GM12878 (cell line): ENCODE data around the gene HSD17B13. TPM values are rescaled to one million over a fixed set of nuclear protein-coding genes. Genes with fewer than 3 reads are reported as not detected.
"Not testable (repeated sequence)": the region's sequence is repeated elsewhere in the genome, so short reads cannot be mapped to it uniquely, and the experiment has no call there.

Source experiments
- ATAC-seq: fragments of 200-7000 bp; cut with Tn5 transposase; 3 replicates; pipeline ENCODE4 v1.9.1; 2020; ENCODE audit warnings: mild to moderate bottlenecking, moderate library complexity
- BruUV-seq: library from RNA; stranded (reverse); fragments of 400-500 nt; replicated peaks from 2 replicates; lab custom pipeline; 2021; lab: Mats Ljungman, UMichigan
- CTCF ChIA-PET: fragments of 300-600 bp; sonication (Branson Sonifier 250); formaldehyde crosslinking; extraction: SDS; loops from one replicate; lab custom pipeline; 2021; ENCODE audit warnings: inconsistent platforms; lab: Yijun Ruan, JAX
- POLR2A ChIA-PET: fragments of 350-600 bp; formaldehyde crosslinking; extraction: SDS; loops from one replicate; lab custom pipeline; 2021; ENCODE audit warnings: inconsistent platforms; lab: Charles Lee
- RAD21 ChIA-PET: fragments of 300-600 bp; sonication (Branson Sonifier 250); formaldehyde crosslinking; loops from one replicate; lab custom pipeline; 2023; ENCODE audit warnings: antibody characterized with exemption; ENCODE audit not compliant: unreplicated experiment; lab: Charles Lee
- SMC1A ChIA-PET: fragments of 300-600 bp; sonication (Branson Sonifier 250); formaldehyde crosslinking; loops from one replicate; lab custom pipeline; 2023; ENCODE audit not compliant: unreplicated experiment, uncharacterized antibody; lab: Charles Lee
- DNase-seq: peaks from one replicate; pipeline ENCODE4 v3.0.0-alpha.2; 2011; ENCODE audit warnings: low read depth, low spot score
- FAIRE-seq: peaks from 3 replicates; lab custom pipeline; 2011; peaks lifted over from hg19 to GRCh38; lab: Jason Lieb, UNC
- H2AFZ ChIP-seq: 2 replicates; pipeline ENCODE4 v1.6.0; 2011; ENCODE audit warnings: low read depth, low read length, control low read depth; ENCODE audit not compliant: control insufficient read depth
- H3K27ac ChIP-seq: 2 replicates; pipeline ENCODE4 v1.5.1; 2011; ENCODE audit warnings: control low read depth; ENCODE audit not compliant: control insufficient read depth, insufficient read depth
- H3K27me3 ChIP-seq, 2 experiments: replicated peaks in 1 of 2; 2 replicates each; pipeline versions ENCODE4 v1.6.0 to v1.6.1; 2011; ENCODE audit warnings: low read length in 1 of 2; ENCODE audit not compliant: control insufficient read depth in 2 of 2, insufficient read depth in 2 of 2
- H3K36me3 ChIP-seq, 2 experiments: 2 replicates each; pipeline ENCODE4 v1.5.1; 2011; ENCODE audit warnings: low read length in 1 of 2; ENCODE audit not compliant: control insufficient read depth in 2 of 2, insufficient read depth in 2 of 2
- H3K4me1 ChIP-seq: 2 replicates; pipeline ENCODE4 v1.6.1; 2011; ENCODE audit warnings: mild to moderate bottlenecking, low read length, moderate library complexity, mixed read lengths; ENCODE audit not compliant: control insufficient read depth, insufficient read depth
- H3K4me2 ChIP-seq: 2 replicates; pipeline ENCODE4 v1.6.0; 2011; ENCODE audit warnings: control low read depth; ENCODE audit not compliant: control insufficient read depth, insufficient read depth
- H3K4me3 ChIP-seq: fragments of 200-600 bp; sonication (generic); 2 replicates; pipeline ENCODE4 v1.5.1; 2016
- H3K79me2 ChIP-seq: 2 replicates; pipeline ENCODE4 v1.6.0; 2011; ENCODE audit warnings: low read length; ENCODE audit not compliant: control insufficient read depth, insufficient read depth
- H3K9ac ChIP-seq: 2 replicates; pipeline ENCODE4 v1.8.0; 2011; ENCODE audit warnings: low read length, control low read depth, mixed read lengths; ENCODE audit not compliant: control insufficient read depth, insufficient read depth
- H3K9me3 ChIP-seq: replicated peaks from 3 replicates; pipeline ENCODE4 v1.5.1; 2011; ENCODE audit warnings: mild to moderate bottlenecking, low read length; ENCODE audit not compliant: control insufficient read depth, insufficient read depth
- H4K20me1 ChIP-seq: 2 replicates; pipeline ENCODE4 v1.6.0; 2011; ENCODE audit not compliant: control insufficient read depth, insufficient read depth
- CHD2 ChIP-seq: IDR thresholded peaks from 2 replicates; pipeline ENCODE4 v1.6.1; 2011; ENCODE audit warnings: low read depth, low read length, improper control_type of control experiment, borderline replicate concordance
- IKZF2 ChIP-seq, 2 experiments: fragments of 450-650 bp; IDR thresholded peaks; 2 replicates each; pipeline ENCODE4 v1.6.1; 2017; ENCODE audit warnings: mild to moderate bottlenecking in 2 of 2, moderate library complexity in 2 of 2
- LARP7 ChIP-seq: fragments of 450-650 bp; IDR thresholded peaks from 2 replicates; pipeline ENCODE4 v1.6.1; 2017; ENCODE audit warnings: mild to moderate bottlenecking
- ZNF24 ChIP-seq: fragments of 450-650 bp; IDR thresholded peaks from 2 replicates; pipeline ENCODE4 v1.6.1; 2017; ENCODE audit warnings: antibody characterized with exemption, mild to moderate bottlenecking
- WGBS: methylation state at CpG from one replicate; pipeline ENCODE4 v1.1.6; 2016; ENCODE audit warnings: low lambda C conversion rate; ENCODE audit not compliant: insufficient replicate concordance, insufficient coverage; ENCODE audit errors: missing lambda C conversion rate; 5-methylcytosine and 5-hydroxymethylcytosine counted together
- in situ Hi-C: fragments of 300-500 bp; cut with MboI; formaldehyde crosslinking; loops from 9 replicates; pipeline ENCODE4 v1.14.3; 2018; ENCODE audit warnings: mixed read lengths
- intact Hi-C: fragments of 100-400 bp; cut with micrococcal nuclease; formaldehyde crosslinking; loops from one replicate; pipeline ENCODE4 v1.14.2; 2022; ENCODE audit not compliant: unreplicated experiment
- polyA plus RNA-seq, 11 experiments: library from polyadenylated mRNA; depleted of rRNA in 4 of 11; unstranded in 6 of 11; stranded (reverse) in 5 of 11; fragments of >200 nt; fragmentation: Nextera tagmentation in 4 of 11; fragmentation: Illumina TruSeq in 1 of 11; extraction: Ambion mirVana in 4 of 11; extraction: Trizol in 1 of 11; gene quantifications; 1 replicate in 1 of 11; 2 replicates in 10 of 11; pipeline versions ENCODE4 v1.2.1 to v1.2.3, GENCODE V29; 2011 to 2016; ENCODE audit warnings: inconsistent platforms in 2 of 11, missing spikeins in 2 of 11, low read depth in 1 of 11
- total RNA-seq, 4 experiments: library from RNA; depleted of rRNA in 3 of 4; stranded (reverse); fragments of >200 nt in 3 of 4; fragmentation: Illumina TruSeq in 1 of 4; extraction: Trizol in 1 of 4; gene quantifications; 2 replicates each; pipeline versions ENCODE4 v1.2.1 to v1.2.3, GENCODE V29; 2013 to 2021
- TF ChIP-seq, protein P1 (sequence below): IDR thresholded peaks from 2 replicates; pipeline ENCODE4 v1.6.1; 2011; ENCODE audit warnings: borderline replicate concordance, low read depth, mild to moderate bottlenecking, moderate library complexity, mixed read lengths, low read length; ENCODE audit not compliant: insufficient read depth; ENCODE audit errors: extremely low read length

The HSD17B13 gene
- total and polyA plus RNA-seq, 10 of the 15 experiments (the other 5 are each of a cell fraction or from before 2014, with no cell fraction given), result 0.03 to 0.09 (median 0.04) TPM; not detected in 4

DNA sequence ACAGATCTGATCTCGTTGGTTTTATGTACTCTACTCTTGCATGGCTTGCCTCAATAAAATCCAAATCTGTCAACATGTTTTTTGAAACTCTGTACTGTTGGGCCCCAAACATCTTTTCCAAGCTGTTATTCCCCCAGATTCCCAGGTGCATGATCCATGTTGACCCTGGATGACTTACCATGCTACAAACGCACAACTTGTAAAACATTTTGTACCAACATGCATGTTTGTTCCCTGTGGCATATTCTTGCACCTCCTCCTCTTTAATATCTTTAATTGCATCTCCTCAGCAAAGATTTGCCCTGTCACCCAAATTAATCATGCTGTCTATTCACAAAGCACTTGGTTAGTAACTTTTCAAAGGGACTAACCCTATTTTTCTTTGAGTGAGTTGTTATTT, 24.3 kb downstream of the HSD17B13 start (continued):
- TF ChIP-seq, protein P1, sequence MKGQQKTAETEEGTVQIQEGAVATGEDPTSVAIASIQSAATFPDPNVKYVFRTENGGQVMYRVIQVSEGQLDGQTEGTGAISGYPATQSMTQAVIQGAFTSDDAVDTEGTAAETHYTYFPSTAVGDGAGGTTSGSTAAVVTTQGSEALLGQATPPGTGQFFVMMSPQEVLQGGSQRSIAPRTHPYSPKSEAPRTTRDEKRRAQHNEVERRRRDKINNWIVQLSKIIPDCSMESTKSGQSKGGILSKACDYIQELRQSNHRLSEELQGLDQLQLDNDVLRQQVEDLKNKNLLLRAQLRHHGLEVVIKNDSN, result no peak
- TF ChIP-seq IKZF2 (IDR thresholded peaks at IDR 0.05) (no peak), CHD2 (no peak), LARP7 (no peak), ZNF24 (no peak)
- TF ChIP-seq, all 136 proteins: peak for 0

DNA sequence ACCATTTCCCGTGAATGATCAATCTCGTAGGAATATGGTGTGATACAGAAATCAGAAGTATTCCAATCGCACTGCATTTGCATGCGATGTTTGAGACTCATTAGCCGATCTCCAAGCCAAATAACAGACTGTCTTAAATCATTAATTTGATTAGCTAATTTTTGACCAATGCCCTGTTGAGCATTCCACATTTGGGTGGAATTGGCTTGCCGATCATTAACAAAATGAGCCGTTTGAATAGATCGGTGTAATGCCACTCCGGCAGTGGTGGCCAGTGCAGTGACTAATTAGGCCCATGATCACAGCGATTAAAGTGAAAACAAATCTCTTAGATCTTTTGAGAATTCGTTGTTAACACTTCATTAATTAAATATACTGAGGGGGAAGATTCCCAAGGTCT, 27.8 kb downstream of the HSD17B13 start:
- BruUV-seq, H3K27ac ChIP-seq, POLR2A ChIA-PET, H2AFZ ChIP-seq, ATAC-seq, in situ Hi-C loops, H3K4me2 ChIP-seq, CTCF ChIA-PET, H3K36me3 ChIP-seq, H4K20me1 ChIP-seq, H3K9me3 ChIP-seq, H3K4me3 ChIP-seq, H3K9ac ChIP-seq, H3K4me1 ChIP-seq, intact Hi-C loops, H3K27me3 ChIP-seq, DNase-seq, FAIRE-seq, RAD21 ChIA-PET, H3K79me2 ChIP-seq: not testable (repeated sequence)
- SMC1A ChIA-PET, result interaction anchor here (0.7 kb wide), 1 partner anchor 8 kb away, joined by 3 read pairs; no protein-coding TSS in a partner anchor
- 45% methylated on average over 11 of the region's 11 CpGs for WGBS

DNA sequence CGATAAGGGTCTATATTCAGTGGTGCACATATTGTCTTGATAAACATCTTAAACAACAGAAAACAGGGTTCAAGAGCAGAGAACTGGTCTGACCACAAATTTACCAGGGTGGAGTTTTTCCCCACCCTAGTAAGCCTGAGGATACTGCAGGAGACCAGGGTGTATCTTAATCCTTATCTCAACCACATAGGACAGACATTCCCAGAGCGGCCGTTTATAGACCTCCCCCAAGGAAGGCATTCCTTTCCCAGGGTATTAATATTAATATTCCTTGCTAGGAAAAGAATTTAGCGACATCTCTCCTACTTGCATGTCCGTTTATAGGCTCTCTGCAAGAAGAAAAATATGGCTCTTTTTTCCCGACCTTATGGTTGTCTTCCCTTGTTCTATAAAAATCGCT, 28.8 kb downstream of the HSD17B13 start:
- CTCF ChIA-PET, H3K9ac ChIP-seq, in situ Hi-C loops, H3K27ac ChIP-seq, POLR2A ChIA-PET, DNase-seq, BruUV-seq, intact Hi-C loops, H3K4me2 ChIP-seq, H2AFZ ChIP-seq, RAD21 ChIA-PET, H3K9me3 ChIP-seq, H3K79me2 ChIP-seq, H3K4me3 ChIP-seq, SMC1A ChIA-PET, ATAC-seq, H3K27me3 ChIP-seq, FAIRE-seq, H4K20me1 ChIP-seq, H3K4me1 ChIP-seq, H3K36me3 ChIP-seq: not testable (repeated sequence)
- WGBS, result 45% methylated on average over 7 of the region's 7 CpGs
